ENCODE measurements around the gene SPATA16. TPM values are rescaled to one million over a fixed set of nuclear protein-coding genes. Genes with fewer than 3 reads are reported as not detected.
A peak's percentile ranks its signal among the peaks of the same experiment; 100 is the strongest.

Gene SPATA16
- total and polyA plus RNA-seq, 2 experiments from 2014 or later = not detected

DNA sequence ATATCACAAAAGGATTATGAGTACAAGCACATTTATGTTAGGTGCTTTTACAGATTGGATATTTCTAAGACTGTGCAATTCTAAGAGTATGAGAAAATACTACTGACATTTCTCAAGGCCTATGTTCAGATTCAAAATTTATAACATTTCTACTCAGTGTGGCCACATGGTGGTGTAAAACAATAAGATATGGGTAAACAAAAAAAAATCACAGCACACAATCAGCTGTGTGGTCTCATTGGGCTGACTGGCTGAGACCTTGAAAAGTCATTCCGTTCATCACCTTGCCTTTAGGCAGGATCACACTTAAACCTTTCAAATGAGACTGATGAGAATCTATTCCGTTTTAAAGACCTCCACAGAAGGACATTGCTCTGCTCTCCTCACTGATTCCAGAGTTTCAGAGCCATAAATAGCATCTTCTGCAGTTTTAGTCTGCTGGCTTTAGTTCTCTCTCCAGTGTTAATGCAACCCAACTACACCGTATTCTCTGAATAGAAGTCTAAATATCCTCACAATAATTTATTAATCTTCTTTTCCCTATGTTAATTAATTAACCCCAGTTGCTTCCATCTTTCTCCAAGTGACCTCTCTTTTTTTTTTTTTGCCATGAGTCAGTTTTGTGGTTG is 158.2 kb downstream of the SPATA16 start:
- H3K36me3 ChIP-seq (replicated peaks; ENCODE audit: insufficient read depth, low read depth) = no peaks in the 10 kb centered on the region
- no peaks in the 10 kb centered on the region for H3K4me1 ChIP-seq (ENCODE audit: insufficient read depth)
- no peak overlapping the region for H3K4me3 ChIP-seq
- WGBS (ENCODE audit: low lambda C conversion rate, missing lambda C conversion rate) = 56% methylated on average over 3 of the region's 3 CpGs
- H3K27me3 ChIP-seq = no peaks in the 10 kb centered on the region
- TF ChIP-seq, protein P1, sequence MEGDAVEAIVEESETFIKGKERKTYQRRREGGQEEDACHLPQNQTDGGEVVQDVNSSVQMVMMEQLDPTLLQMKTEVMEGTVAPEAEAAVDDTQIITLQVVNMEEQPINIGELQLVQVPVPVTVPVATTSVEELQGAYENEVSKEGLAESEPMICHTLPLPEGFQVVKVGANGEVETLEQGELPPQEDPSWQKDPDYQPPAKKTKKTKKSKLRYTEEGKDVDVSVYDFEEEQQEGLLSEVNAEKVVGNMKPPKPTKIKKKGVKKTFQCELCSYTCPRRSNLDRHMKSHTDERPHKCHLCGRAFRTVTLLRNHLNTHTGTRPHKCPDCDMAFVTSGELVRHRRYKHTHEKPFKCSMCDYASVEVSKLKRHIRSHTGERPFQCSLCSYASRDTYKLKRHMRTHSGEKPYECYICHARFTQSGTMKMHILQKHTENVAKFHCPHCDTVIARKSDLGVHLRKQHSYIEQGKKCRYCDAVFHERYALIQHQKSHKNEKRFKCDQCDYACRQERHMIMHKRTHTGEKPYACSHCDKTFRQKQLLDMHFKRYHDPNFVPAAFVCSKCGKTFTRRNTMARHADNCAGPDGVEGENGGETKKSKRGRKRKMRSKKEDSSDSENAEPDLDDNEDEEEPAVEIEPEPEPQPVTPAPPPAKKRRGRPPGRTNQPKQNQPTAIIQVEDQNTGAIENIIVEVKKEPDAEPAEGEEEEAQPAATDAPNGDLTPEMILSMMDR (IDR thresholded peaks at IDR 0.05; ENCODE audit: poor library complexity) = peak; percentile 39
- TF ChIP-seq EZH2phosphoT487 (IDR thresholded peaks at IDR 0.05; ENCODE audit: low read depth, severe bottlenecking, unreplicated experiment) = no peak
- no peak for TF ChIP-seq EZH2 (IDR thresholded peaks at IDR 0.05; ENCODE audit: borderline replicate concordance)
- H2AFZ ChIP-seq = no peak overlapping the region
- no peaks in the 10 kb centered on the region for H4K20me1 ChIP-seq (ENCODE audit: insufficient read depth, poor library complexity, severe bottlenecking)
- H3K27ac ChIP-seq = no peak overlapping the region
- no peaks in the 10 kb centered on the region for H3K79me2 ChIP-seq
- H3K4me2 ChIP-seq = no peak overlapping the region
- no peaks in the 10 kb centered on the region for H3K9me2 ChIP-seq (replicated peaks; ENCODE audit: insufficient read depth)
- H3K9me3 ChIP-seq (ENCODE audit: low read depth) = no peaks in the 10 kb centered on the region
- no peak for DNase-seq (ENCODE audit: low spot score)

- Histone ChIP-seq H3K4me1 (ENCODE audit: insufficient read depth) (no peaks in the 10 kb centered on the region), H3K9me2 (replicated peaks; ENCODE audit: insufficient read depth) (no peaks in the 10 kb centered on the region), H3K4me2 (no peak overlapping the region), H3K4me3 (no peak overlapping the region), H3K27ac (no peak overlapping the region), H3K9me3 (ENCODE audit: low read depth) (no peaks in the 10 kb centered on the region), H3K79me2 (no peaks in the 10 kb centered on the region), H4K20me1 (ENCODE audit: insufficient read depth, poor library complexity, severe bottlenecking) (no peaks in the 10 kb centered on the region), H3K36me3 (replicated peaks; ENCODE audit: insufficient read depth, low read depth) (no peaks in the 10 kb centered on the region), H2AFZ (no peak overlapping the region), H3K27me3 (no peaks in the 10 kb centered on the region)
- WGBS (ENCODE audit: low lambda C conversion rate, missing lambda C conversion rate) = 78% methylated on average over 3 of the region's 3 CpGs
- no peak for DNase-seq (ENCODE audit: low spot score)
- TF ChIP-seq EZH2phosphoT487 (IDR thresholded peaks at IDR 0.05; ENCODE audit: low read depth, severe bottlenecking, unreplicated experiment) (no peak), EZH2 (IDR thresholded peaks at IDR 0.05; ENCODE audit: borderline replicate concordance) (no peak)
- TF ChIP-seq, protein P1 (IDR thresholded peaks at IDR 0.05; ENCODE audit: poor library complexity) = no peak
Measured at GRCh38 chr3:172981407-172981983, 159.5 kb downstream of the SPATA16 start.

DNA sequence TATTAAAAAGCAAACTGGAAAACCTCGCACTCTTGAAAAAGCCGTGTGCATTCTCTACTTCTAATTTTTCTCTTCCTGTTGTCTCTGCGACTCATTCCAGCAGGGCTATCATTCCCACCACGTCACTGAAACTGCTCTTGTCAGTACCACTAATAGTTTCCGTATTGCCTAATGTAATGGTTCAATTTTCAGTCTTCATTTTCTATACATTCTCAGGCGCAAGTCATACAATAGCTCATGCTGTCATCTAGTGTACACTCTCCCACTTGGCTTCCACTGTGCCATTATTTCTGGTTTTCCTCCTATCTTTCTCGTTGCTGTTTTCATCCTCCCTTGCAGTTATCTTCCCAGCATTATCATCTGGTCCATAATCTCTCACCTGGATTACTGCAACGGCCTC is 160.2 kb downstream of the SPATA16 start:
- H3K27ac ChIP-seq = no peak overlapping the region
- no peaks in the 10 kb centered on the region for H3K9me2 ChIP-seq (replicated peaks; ENCODE audit: insufficient read depth)
- H4K20me1 ChIP-seq (ENCODE audit: insufficient read depth, poor library complexity, severe bottlenecking) = no peaks in the 10 kb centered on the region
- no peaks in the 10 kb centered on the region for H3K36me3 ChIP-seq (replicated peaks; ENCODE audit: insufficient read depth, low read depth)
- WGBS (ENCODE audit: low lambda C conversion rate, missing lambda C conversion rate) = 86% methylated on average over 8 of the region's 8 CpGs
- no peak overlapping the region for H3K4me2 ChIP-seq
- H3K4me1 ChIP-seq (ENCODE audit: insufficient read depth) = no peaks in the 10 kb centered on the region
- H3K4me3 ChIP-seq = no peak overlapping the region
- TF ChIP-seq, protein P1 (IDR thresholded peaks at IDR 0.05; ENCODE audit: poor library complexity) = no peak
- no peak for TF ChIP-seq EZH2 (IDR thresholded peaks at IDR 0.05; ENCODE audit: borderline replicate concordance)
- TF ChIP-seq EZH2phosphoT487 (IDR thresholded peaks at IDR 0.05; ENCODE audit: low read depth, severe bottlenecking, unreplicated experiment) = no peak
- DNase-seq (ENCODE audit: low spot score) = no peak
- H2AFZ ChIP-seq = no peak overlapping the region
- H3K9me3 ChIP-seq (ENCODE audit: low read depth) = no peaks in the 10 kb centered on the region
- H3K79me2 ChIP-seq = no peaks in the 10 kb centered on the region
- no peaks in the 10 kb centered on the region for H3K27me3 ChIP-seq
